ENCODE measurements around the gene SUSD4. TPM values are rescaled to one million over a fixed set of nuclear protein-coding genes. Genes with fewer than 3 reads are reported as not detected.

The SUSD4 gene
- total RNA-seq, 1 donor: 7.7 TPM

- Histone ChIP-seq H3K27me3 (ENCODE audit: insufficient read depth, low read length) (no peaks in the 10 kb centered on the region), H3K4me3 (ENCODE audit: low read length) (no peak overlapping the region), H3K4me1 (ENCODE audit: insufficient read depth, low read length) (peaks cover 31% of the 10 kb centered on the region), H3K9me3 (ENCODE audit: low read depth, low read length) (no peaks in the 10 kb centered on the region)
Measured at GRCh38 chr1:223248001-223248769, 115.8 kb downstream of the SUSD4 start.

- Histone ChIP-seq H3K27me3 (ENCODE audit: insufficient read depth, low read length) (no peaks in the 10 kb centered on the region), H3K4me1 (ENCODE audit: insufficient read depth, low read length) (peaks cover 31% of the 10 kb centered on the region)
Measured at GRCh38 chr1:223246476-223247112, 117.4 kb downstream of the SUSD4 start.

GRCh38 chr1:223245983-223246382 is 118.0 kb downstream of the SUSD4 start:
- H3K4me3 ChIP-seq (ENCODE audit: low read length): no peak overlapping the region
- peaks cover 31% of the 10 kb centered on the region for H3K4me1 ChIP-seq (ENCODE audit: insufficient read depth, low read length)
- H3K27me3 ChIP-seq (ENCODE audit: insufficient read depth, low read length): no peaks in the 10 kb centered on the region

More at GRCh38 chr1:223246476-223247112, 117.4 kb downstream of the SUSD4 start:
- H3K9me3 ChIP-seq (ENCODE audit: low read depth, low read length): no peaks in the 10 kb centered on the region
- H3K4me3 ChIP-seq (ENCODE audit: low read length): no peak overlapping the region

GRCh38 chr1:223245411-223245810 is 118.6 kb downstream of the SUSD4 start:
- no peaks in the 10 kb centered on the region for H3K9me3 ChIP-seq (ENCODE audit: low read depth, low read length)
- no peak overlapping the region for H3K4me3 ChIP-seq (ENCODE audit: low read length)
- no peaks in the 10 kb centered on the region for H3K27me3 ChIP-seq (ENCODE audit: insufficient read depth, low read length)
- H3K4me1 ChIP-seq (ENCODE audit: insufficient read depth, low read length): peaks cover 28% of the 10 kb centered on the region

More at GRCh38 chr1:223245983-223246382, 118.0 kb downstream of the SUSD4 start:
- H3K9me3 ChIP-seq (ENCODE audit: low read depth, low read length): no peaks in the 10 kb centered on the region

- H3K9me3 ChIP-seq (ENCODE audit: low read depth, low read length): no peaks in the 10 kb centered on the region
- H3K4me1 ChIP-seq (ENCODE audit: insufficient read depth, low read length): peaks cover 20% of the 10 kb centered on the region
- H3K27me3 ChIP-seq (ENCODE audit: insufficient read depth, low read length): no peaks in the 10 kb centered on the region
- H3K4me3 ChIP-seq (ENCODE audit: low read length): no peak overlapping the region
Measured at GRCh38 chr1:223244366-223245103, 119.4 kb downstream of the SUSD4 start.

- Histone ChIP-seq H3K27me3 (ENCODE audit: insufficient read depth, low read length) (no peaks in the 10 kb centered on the region), H3K4me1 (ENCODE audit: insufficient read depth, low read length) (peaks cover 11% of the 10 kb centered on the region), H3K4me3 (ENCODE audit: low read length) (no peak overlapping the region), H3K9me3 (ENCODE audit: low read depth, low read length) (no peaks in the 10 kb centered on the region)
Measured at GRCh38 chr1:223243441-223244050, 120.4 kb downstream of the SUSD4 start.

- H3K4me1 ChIP-seq (ENCODE audit: insufficient read depth, low read length): peaks cover 6% of the 10 kb centered on the region
- no peak overlapping the region for H3K4me3 ChIP-seq (ENCODE audit: low read length)
- H3K9me3 ChIP-seq (ENCODE audit: low read depth, low read length): no peaks in the 10 kb centered on the region
- H3K27me3 ChIP-seq (ENCODE audit: insufficient read depth, low read length): no peaks in the 10 kb centered on the region
Measured at GRCh38 chr1:223242971-223243370, 121.0 kb downstream of the SUSD4 start.

GRCh38 chr1:223242382-223242955 is 121.5 kb downstream of the SUSD4 start:
- H3K9me3 ChIP-seq (ENCODE audit: low read depth, low read length): no peaks in the 10 kb centered on the region
- peaks cover 5% of the 10 kb centered on the region for H3K4me1 ChIP-seq (ENCODE audit: insufficient read depth, low read length)
- no peak overlapping the region for H3K4me3 ChIP-seq (ENCODE audit: low read length)
- H3K27me3 ChIP-seq (ENCODE audit: insufficient read depth, low read length): no peaks in the 10 kb centered on the region

GRCh38 chr1:223240122-223240521 is 123.9 kb downstream of the SUSD4 start:
- no peak overlapping the region for H3K4me3 ChIP-seq (ENCODE audit: low read length)
- no peaks in the 10 kb centered on the region for H3K9me3 ChIP-seq (ENCODE audit: low read depth, low read length)
- peaks cover 5% of the 10 kb centered on the region for H3K4me1 ChIP-seq (ENCODE audit: insufficient read depth, low read length)

GRCh38 chr1:223235091-223235490 is 128.9 kb downstream of the SUSD4 start:
- Histone ChIP-seq H3K9me3 (ENCODE audit: low read depth, low read length) (no peaks in the 10 kb centered on the region), H3K4me1 (ENCODE audit: insufficient read depth, low read length) (peaks cover 31% of the 10 kb centered on the region), H3K27me3 (ENCODE audit: insufficient read depth, low read length) (no peaks in the 10 kb centered on the region), H3K4me3 (ENCODE audit: low read length) (no peak overlapping the region)

More at GRCh38 chr1:223240122-223240521, 123.9 kb downstream of the SUSD4 start:
- H3K27me3 ChIP-seq (ENCODE audit: insufficient read depth, low read length): no peaks in the 10 kb centered on the region

- Histone ChIP-seq H3K27me3 (ENCODE audit: insufficient read depth, low read length) (no peaks in the 10 kb centered on the region), H3K4me1 (ENCODE audit: insufficient read depth, low read length) (peaks cover 31% of the 10 kb centered on the region), H3K4me3 (ENCODE audit: low read length) (no peak overlapping the region), H3K9me3 (ENCODE audit: low read depth, low read length) (no peaks in the 10 kb centered on the region)
Measured at GRCh38 chr1:223234534-223234933, 129.4 kb downstream of the SUSD4 start.

GRCh38 chr1:223234170-223234514 is 129.8 kb downstream of the SUSD4 start:
- H3K4me1 ChIP-seq (ENCODE audit: insufficient read depth, low read length): peaks cover 34% of the 10 kb centered on the region
- H3K4me3 ChIP-seq (ENCODE audit: low read length): no peak overlapping the region
- no peaks in the 10 kb centered on the region for H3K9me3 ChIP-seq (ENCODE audit: low read depth, low read length)
- no peaks in the 10 kb centered on the region for H3K27me3 ChIP-seq (ENCODE audit: insufficient read depth, low read length)

GRCh38 chr1:223233410-223234169 is 130.4 kb downstream of the SUSD4 start:
- H3K9me3 ChIP-seq (ENCODE audit: low read depth, low read length): no peaks in the 10 kb centered on the region
- no peak overlapping the region for H3K4me3 ChIP-seq (ENCODE audit: low read length)
- H3K4me1 ChIP-seq (ENCODE audit: insufficient read depth, low read length): peaks cover 38% of the 10 kb centered on the region
- no peaks in the 10 kb centered on the region for H3K27me3 ChIP-seq (ENCODE audit: insufficient read depth, low read length)

- no peaks in the 10 kb centered on the region for H3K27me3 ChIP-seq (ENCODE audit: insufficient read depth, low read length)
- H3K4me3 ChIP-seq (ENCODE audit: low read length): no peak overlapping the region
- H3K4me1 ChIP-seq (ENCODE audit: insufficient read depth, low read length): peaks cover 38% of the 10 kb centered on the region
- no peaks in the 10 kb centered on the region for H3K9me3 ChIP-seq (ENCODE audit: low read depth, low read length)
Measured at GRCh38 chr1:223233019-223233409, 131.0 kb downstream of the SUSD4 start.
